SHP77 (cell line): ENCODE data around the gene CNTN5.

Experiments
- DNase-seq, 2 experiments: peaks; one replicate each; lab custom pipeline; 2025; lab: John Stamatoyannopoulos, UW

The CNTN5 gene

DNA sequence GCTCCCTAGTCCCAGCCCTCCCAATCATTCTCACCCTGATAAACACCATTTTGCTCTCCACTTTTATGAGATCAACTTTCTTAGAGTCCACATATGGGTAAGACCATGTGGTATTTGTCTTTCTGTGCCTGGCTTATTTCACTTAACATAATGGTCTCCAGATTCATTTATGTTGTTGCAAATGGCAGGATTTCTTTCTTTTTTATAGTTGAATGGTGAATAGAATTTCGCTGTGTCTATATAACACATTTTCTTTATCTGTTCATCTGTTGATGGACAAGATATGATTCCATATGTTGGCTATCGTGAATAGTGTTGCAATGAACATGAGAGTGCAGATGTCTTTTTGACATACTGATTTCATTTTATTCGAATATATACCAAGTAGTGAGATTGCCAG lies 1298.9 kb downstream of the CNTN5 start:
- no peak for DNase-seq

DNA sequence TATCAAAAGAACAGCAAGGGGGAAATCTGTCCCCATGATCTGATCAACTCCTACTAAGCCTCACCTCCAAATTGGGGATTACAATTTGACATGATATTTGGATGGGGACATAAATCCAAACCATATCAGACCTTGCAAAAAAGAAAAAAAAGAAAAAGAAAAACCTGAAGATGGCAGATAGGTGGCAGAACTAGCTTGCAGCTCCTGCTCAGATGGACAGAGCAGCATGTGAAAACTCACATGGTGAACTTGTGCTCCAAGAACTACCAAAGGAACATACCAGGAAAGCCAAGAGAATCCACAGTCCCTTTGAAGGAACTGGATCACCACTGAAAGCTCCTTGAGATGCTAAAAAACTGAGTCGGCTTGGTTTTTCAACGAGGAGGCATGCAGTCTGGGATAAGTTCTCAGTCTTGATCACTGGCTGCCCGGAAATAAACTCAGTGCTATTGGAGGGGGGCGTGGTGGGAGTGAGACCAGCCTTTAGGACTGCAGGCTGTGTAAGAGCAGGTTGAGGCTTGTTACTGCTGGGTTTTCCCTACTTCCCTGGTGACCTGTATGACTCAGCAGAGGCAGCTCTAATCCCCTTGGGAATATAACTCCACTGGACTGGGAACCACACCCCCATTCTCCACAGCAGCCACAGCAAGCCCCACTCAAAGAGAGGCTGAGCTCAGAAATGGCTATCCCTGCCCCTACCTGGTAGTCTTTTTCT lies 1308.0 kb downstream of the CNTN5 start:
- peak in 1 of 2 experiments; percentile 49 for DNase-seq

DNA sequence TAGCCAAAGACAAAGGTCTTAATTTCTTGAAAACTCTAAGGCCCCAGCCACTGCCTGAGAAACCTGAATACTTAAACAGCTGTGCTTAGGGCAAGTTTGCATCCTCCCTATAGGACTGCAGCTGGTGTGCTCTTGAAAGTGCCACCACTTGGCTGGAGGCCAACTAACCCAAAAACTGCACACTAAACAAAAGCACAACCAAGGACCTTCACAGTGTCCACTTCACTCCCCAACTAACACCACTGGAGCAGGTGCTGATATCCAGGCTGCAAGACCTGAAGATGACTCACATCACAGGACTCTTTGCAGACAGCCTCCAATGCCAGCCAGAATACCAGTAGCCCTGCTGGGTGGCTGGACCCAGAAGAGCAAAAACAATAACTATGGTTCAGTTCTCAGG lies 1308.6 kb downstream of the CNTN5 start:
- DNase-seq, result peak; percentile 72 to 73

DNA sequence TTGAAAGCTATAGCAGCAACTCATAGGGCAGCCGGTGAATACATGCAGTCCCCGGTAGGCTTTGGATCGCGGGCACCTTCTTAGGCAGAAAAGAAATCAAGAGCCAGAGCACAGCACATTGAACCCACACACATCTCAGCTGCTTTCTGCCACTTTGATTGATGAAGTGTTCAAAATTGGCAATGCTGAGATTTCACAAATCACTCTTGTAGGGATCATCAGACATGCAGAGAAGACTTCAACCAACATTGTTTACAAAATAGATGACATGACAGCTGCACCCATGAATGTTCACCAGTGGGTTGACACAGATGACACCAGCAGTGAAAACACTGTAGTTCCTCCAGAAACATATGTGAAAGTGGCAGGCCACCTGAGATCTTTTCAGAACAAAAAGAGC lies 1316.1 kb downstream of the CNTN5 start:
- no peak for DNase-seq

DNA sequence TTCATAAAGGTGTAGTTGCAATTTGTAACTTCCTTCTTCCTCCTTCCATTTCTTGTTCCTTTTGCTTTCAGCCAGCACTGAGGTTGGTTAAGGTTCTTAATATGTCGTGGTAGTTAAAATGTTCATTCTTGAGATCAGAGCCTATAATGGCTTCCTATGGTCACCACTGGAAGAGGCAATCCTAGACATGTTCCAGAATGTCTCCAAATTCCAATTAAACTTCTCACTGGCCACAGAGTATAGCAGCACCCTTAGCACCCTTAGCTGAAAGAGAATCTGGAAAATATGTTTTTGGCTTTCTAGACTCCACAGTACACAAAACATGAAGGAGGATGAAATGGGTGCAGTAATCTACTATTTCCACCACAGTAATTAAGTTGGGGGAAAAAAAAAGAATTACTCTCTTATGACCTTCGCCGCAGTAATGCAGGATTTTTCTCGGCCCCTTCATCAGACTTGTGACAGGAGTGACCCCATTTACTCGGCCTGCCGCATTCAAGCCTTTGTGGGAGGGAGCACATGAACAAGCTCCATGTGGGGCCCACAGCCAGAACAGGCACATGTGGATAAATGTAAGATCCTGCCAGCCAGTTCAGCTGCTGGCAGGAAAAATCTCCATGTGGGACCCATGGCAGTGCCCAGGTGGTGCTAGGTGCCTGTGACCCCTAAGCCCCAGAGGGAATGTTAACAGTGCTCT lies 1317.5 kb downstream of the CNTN5 start:
- no peak for DNase-seq

DNA sequence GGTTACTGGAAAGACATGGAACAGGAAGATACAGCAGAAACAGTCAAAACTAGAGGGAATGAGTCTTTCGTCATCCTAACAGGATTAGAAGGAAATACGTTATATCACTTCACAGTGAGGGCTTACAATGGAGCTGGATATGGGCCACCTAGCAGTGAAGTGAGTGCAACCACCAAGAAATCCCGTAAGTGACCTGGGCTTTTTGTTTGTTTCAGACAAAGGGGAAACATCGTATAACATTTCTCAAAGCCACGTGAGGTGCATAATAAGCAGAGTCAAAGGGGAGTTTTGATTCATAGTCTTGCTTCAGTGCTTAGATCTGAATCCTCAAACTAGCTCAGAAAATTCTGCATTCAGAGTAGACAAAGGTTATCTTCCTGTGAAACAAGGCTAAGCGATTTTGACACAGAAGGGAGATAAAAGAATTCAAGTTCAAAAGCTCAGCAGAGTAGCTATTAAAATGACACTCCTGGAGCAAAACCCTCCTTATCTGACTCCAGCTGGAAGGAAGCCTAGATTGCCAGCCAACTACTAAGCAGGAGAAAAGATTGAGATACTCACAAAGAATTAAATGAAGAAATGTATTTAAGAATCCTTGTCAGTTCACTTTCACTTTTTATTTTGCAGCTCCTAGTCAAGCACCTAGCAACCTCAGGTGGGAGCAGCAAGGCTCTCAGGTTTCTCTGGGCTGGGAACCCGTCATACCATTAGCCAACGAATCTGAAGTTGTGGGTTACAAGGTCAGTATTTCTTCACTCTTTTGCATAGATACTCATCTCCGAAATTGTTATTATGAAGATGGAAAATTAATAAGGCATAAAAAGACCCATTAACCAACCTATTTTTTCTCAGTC lies 1319.9 kb downstream of the CNTN5 start:
- DNase-seq, result no peak

DNA sequence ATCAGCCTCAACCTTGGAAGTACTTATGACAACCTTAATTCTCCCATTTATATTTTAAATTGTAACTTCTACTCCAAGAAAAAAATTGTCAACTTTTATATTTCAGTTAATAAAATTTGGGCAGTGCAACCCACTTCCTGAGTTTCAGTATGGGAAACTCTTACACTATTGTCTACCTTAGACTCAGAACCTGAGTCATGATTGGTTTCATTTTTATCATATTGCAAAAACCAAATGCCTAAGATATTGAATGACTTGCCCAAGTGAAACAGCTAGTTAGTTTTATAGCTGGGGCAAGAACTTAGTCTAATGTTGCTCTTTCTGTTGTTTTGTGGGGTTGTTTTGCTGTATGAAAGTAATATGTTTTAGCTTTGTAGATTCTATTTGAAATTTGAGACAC lies 1332.3 kb downstream of the CNTN5 start:
- DNase-seq, result no peak

DNA sequence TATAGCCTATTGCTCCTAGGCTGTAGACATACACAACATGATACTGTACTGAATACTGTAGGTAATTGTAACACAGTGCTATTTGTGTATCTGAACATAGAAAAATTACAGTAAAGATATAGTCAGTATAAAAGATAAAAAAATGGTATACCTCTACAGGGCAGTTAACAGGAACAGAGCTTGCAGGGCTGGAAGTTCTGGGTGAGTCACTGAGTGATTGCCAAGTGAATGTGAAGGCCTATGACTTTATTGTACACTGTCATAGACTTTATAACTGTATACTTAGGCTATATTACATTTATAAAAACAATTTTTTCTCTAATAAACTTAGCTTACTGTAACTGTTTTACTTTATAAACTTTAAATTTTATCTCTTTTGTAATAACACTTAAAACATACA lies 1334.0 kb downstream of the CNTN5 start:
- no peak for DNase-seq

DNA sequence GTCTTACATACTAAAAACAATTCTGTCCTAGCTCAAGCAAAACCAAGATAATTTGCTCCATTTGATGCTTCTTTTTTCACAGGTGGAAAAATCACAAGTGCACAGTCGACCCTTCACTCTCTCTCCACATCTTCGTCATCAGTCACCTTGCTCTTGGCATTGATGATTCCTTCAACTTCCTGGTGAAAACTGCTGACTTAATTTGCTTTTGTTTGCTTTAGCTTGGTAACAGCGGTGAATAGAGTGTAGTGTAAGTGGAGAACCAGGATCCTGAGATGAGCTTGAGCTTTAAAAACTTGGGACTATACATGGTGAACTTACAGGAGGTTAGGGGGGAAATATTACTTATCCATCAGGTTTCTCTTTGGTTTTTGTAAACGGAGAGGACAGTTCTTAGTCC lies 1335.3 kb downstream of the CNTN5 start:
- peak; percentile 2 to 18 for DNase-seq

DNA sequence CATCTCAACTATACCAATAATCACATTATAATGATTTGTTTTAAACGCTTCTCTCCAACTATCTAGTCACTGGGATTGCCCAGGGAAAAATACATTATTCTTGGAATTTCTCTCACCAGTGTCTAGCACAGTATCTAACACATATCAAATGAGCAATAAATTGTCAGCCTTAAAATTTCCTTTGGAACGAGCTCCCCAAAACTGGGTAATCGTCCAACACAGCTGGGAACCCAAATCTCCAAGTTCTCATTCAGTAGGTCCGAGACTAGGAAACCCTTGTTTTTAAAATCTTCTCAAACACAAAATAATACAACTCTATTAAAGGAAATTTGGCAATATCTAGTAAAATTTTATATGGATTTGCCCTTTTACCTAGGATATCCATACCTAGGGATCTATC lies 1338.5 kb downstream of the CNTN5 start:
- DNase-seq, result no peak

DNA sequence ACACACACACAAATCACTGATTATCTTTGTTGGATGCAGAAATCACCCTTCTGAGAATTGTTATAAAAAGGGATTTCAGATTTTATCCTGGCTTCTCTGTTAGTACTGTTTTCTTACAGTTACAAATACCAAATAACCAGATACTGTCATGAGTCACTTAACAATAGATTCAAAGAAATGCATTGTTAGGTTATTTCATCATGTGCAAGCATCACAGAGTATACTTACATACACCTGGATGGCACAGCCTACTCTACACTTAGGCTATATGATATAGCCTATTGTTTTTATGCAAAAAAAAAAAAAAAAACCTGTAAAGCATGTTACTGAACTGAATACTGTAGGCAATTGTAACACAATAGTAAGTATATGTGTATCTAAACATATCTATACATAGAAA lies 1347.1 kb downstream of the CNTN5 start:
- DNase-seq, result no peak

DNA sequence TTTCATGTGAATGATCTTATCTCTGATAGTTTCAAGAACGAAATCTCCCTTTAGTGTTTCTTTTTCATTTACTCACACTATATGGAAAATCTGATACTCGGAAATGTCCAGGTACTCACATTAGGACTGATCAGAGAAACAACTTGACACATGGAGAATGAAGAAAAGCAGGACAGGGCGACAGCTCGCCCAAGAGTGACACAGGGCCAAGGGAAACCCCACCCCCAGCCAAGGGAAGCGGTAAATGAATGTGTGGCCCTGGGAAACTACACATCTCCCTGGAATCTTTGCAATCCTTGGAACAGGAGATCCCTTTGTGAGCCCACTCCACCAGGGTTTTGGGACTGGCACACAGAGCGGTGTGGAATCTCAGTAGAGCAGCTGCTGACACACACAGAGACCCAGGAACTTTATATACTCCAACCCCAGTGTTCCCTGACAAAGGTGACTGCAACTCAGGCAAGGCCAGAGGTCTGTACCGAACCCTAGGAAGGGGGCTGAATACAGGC lies 1362.7 kb downstream of the CNTN5 start:
- DNase-seq, result no peak

DNA sequence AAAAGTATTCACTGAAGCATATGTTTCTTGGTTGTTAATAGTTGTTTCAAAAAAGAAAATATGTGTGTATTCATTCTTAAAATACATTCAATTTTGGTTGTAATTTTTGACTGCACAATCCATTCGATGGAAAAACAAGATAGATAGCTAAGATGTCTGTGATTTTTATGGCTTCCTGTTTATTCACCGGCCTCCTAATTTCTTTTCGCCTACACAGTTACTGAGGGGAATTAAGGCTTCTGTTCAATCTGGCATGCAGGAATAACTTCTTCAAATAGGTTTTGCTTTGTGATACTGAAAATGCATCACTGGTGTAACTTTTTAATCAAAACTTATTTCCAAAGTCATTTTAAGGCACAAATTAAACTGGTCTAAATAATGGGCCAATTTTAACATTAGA lies 1375.5 kb downstream of the CNTN5 start:
- no peak for DNase-seq

DNA sequence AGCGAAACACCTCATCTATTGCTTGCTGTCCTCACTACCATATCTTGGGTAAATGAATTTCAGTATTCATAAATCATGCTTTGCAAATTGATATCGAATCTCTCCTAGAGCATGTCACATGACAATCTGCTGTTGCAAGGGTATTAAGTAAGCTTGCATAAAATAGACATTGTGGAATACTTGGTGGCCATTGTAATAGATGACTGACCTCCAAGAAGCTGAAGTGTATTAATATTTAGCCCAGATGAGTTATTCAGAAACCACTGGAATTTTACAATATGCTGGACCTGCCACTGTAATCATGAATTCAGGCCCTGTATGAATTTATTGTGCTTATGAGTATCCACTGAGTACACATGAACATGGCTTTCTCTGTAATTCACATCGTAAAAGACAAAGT lies 1376.7 kb downstream of the CNTN5 start:
- DNase-seq, result no peak

DNA sequence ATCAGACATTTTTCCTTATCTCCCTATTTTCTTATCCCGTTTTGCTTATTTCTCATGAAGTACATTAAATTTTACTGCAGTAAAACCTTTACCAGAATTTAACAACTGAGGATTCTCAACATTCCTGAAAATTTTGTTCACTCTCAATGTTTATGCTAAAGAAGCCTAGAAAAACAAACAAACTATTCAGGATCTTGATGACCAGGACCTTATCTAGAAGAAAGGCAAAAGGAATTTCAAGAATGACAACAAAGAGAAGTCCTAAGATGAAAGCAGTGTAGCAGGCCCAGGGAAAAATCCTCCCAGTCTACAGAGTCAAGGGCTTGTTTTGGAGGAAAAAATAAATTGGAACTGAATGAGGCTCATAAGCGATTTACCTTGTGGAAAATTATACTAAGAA lies 1383.1 kb downstream of the CNTN5 start:
- no peak for DNase-seq

DNA sequence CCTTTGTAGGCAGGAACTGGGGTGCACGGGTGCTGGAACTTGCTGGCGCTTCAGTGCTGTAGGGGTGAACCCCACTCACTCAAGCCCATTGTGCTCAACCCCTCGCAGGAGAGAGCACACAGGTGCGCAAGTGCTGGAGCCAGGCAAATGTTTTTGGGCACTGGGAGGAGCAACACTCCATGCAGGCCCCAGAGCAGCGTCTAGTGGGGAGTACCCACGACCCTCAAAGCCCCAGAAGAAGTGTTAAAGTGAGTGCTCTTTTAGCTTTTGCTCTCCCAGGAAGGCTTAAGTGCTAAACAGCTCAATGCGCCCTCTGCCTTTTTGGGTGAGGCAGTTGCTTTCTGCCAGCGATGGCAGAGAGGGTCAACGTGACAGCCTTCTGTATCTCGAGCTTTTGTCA lies 1384.2 kb downstream of the CNTN5 start:
- no peak for DNase-seq
